ENCODE results near the gene LONP1. TPM values are rescaled to one million over a fixed set of nuclear protein-coding genes. Genes with fewer than 3 reads are reported as not detected.

LONP1 gene
- total RNA-seq, 1 donor from 2014 or later: 77.8 TPM

GRCh38 chr19:5707576-5708575 is 12.1 kb downstream of the LONP1 start:
- H3K27ac Mint-ChIP-seq (ENCODE audit: unreplicated experiment): no peak overlapping the region
- Histone ChIP-seq H3K4me3 (ENCODE audit: insufficient read depth, low read depth, low read length) (no peak overlapping the region), H3K27me3 (ENCODE audit: insufficient read depth, low read length) (no peaks in the 10 kb centered on the region), H3K9ac (ENCODE audit: low read length) (no peak overlapping the region), H2AFZ (ENCODE audit: low read depth, low read length) (no peak overlapping the region), H3K9me3 (ENCODE audit: insufficient read depth, low read depth, low read length) (no peaks in the 10 kb centered on the region), H3K4me2 (ENCODE audit: low read length) (no peak overlapping the region), H3K4me1 (ENCODE audit: insufficient read depth, low read length) (no peaks in the 10 kb centered on the region), H3K79me2 (ENCODE audit: insufficient read depth, low read length) (peaks cover 4% of the 10 kb centered on the region), H3K27ac (ENCODE audit: low read depth, low read length) (no peak overlapping the region), H3K36me3 (ENCODE audit: insufficient read depth, low read length) (peaks cover 38% of the 10 kb centered on the region), H4K20me1 (ENCODE audit: insufficient read depth, low read length) (peaks cover 24% of the 10 kb centered on the region)
- peaks cover 24% of the 10 kb centered on the region for H3K36me3 Mint-ChIP-seq (ENCODE audit: low read depth, unreplicated experiment)
- FAIRE-seq: no peak
- H3K4me1 Mint-ChIP-seq (ENCODE audit: low read depth, unreplicated experiment): no peaks in the 10 kb centered on the region
- no peak for DNase-seq (ENCODE audit: low read depth)
- no peak overlapping the region for H3K4me3 Mint-ChIP-seq (ENCODE audit: unreplicated experiment)
- TF ChIP-seq EZH2 (IDR thresholded peaks at IDR 0.05; ENCODE audit: insufficient read depth, low read length): no peak
- TF ChIP-seq, protein P1, sequence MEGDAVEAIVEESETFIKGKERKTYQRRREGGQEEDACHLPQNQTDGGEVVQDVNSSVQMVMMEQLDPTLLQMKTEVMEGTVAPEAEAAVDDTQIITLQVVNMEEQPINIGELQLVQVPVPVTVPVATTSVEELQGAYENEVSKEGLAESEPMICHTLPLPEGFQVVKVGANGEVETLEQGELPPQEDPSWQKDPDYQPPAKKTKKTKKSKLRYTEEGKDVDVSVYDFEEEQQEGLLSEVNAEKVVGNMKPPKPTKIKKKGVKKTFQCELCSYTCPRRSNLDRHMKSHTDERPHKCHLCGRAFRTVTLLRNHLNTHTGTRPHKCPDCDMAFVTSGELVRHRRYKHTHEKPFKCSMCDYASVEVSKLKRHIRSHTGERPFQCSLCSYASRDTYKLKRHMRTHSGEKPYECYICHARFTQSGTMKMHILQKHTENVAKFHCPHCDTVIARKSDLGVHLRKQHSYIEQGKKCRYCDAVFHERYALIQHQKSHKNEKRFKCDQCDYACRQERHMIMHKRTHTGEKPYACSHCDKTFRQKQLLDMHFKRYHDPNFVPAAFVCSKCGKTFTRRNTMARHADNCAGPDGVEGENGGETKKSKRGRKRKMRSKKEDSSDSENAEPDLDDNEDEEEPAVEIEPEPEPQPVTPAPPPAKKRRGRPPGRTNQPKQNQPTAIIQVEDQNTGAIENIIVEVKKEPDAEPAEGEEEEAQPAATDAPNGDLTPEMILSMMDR (IDR thresholded peaks at IDR 0.05; ENCODE audit: insufficient read depth, low read depth, low read length): no peak
- H3K9me3 Mint-ChIP-seq (ENCODE audit: unreplicated experiment): no peaks in the 10 kb centered on the region
- H3K27me3 Mint-ChIP-seq (ENCODE audit: low read depth, unreplicated experiment): no peaks in the 10 kb centered on the region

DNA sequence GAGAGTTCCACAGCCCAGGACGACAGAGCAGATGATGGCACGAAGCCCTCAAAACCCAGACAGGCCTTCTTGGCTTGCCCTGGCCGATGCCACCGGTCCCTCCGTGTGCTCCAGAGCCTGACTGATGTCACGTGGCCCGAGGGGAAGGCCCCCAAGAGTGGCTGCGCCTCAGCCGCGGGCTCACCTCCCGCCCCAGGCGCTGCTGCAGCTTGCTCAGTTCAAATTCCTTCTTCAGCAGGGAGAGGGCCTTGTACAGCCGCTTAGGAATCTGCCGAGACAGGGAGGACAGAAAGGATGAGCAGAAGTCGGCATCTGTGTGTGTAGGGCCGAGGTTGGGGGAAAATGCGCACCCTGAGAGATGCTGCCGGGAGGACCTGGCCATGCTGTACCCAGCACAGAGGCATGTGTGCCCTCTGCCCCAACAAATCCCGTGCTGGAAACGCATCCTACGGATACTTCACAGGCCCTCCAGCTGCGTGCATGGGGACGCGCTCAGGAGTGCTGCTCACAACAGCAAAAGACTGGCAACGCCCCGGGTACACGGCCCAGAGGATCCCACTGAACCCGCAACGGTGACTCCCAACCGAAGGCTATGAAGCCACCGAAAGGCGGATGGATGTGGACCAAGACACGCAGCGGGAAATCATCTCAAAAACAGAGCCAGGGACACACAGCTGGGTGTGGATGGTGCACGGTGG is 12.9 kb downstream of the LONP1 start:
- FAIRE-seq: no peak
- H3K79me2 ChIP-seq (ENCODE audit: insufficient read depth, low read length): peaks cover 4% of the 10 kb centered on the region
- Mint-ChIP-seq H3K36me3 (ENCODE audit: low read depth, unreplicated experiment) (peaks cover 18% of the 10 kb centered on the region), H3K27ac (ENCODE audit: unreplicated experiment) (no peak overlapping the region), H3K9me3 (ENCODE audit: unreplicated experiment) (no peaks in the 10 kb centered on the region), H3K27me3 (ENCODE audit: low read depth, unreplicated experiment) (no peaks in the 10 kb centered on the region), H3K4me1 (ENCODE audit: low read depth, unreplicated experiment) (no peaks in the 10 kb centered on the region), H3K4me3 (ENCODE audit: unreplicated experiment) (no peak overlapping the region)
- no peak for TF ChIP-seq EZH2 (IDR thresholded peaks at IDR 0.05; ENCODE audit: insufficient read depth, low read length)
- TF ChIP-seq, protein P1 (IDR thresholded peaks at IDR 0.05; ENCODE audit: insufficient read depth, low read depth, low read length): no peak
- peaks cover 19% of the 10 kb centered on the region for H4K20me1 ChIP-seq (ENCODE audit: insufficient read depth, low read length)
- H3K27ac ChIP-seq (ENCODE audit: low read depth, low read length): no peak overlapping the region
- H3K27me3 ChIP-seq (ENCODE audit: insufficient read depth, low read length): no peaks in the 10 kb centered on the region
- no peak overlapping the region for H3K4me3 ChIP-seq (ENCODE audit: insufficient read depth, low read depth, low read length)
- no peak for DNase-seq (ENCODE audit: low read depth)
- peaks cover 31% of the 10 kb centered on the region for H3K36me3 ChIP-seq (ENCODE audit: insufficient read depth, low read length)
- H3K4me2 ChIP-seq (ENCODE audit: low read length): no peak overlapping the region
- H3K9me3 ChIP-seq (ENCODE audit: insufficient read depth, low read depth, low read length): no peaks in the 10 kb centered on the region
- H2AFZ ChIP-seq (ENCODE audit: low read depth, low read length): no peak overlapping the region
- H3K9ac ChIP-seq (ENCODE audit: low read length): no peak overlapping the region
- no peaks in the 10 kb centered on the region for H3K4me1 ChIP-seq (ENCODE audit: insufficient read depth, low read length)
